Chondrocyte (in vitro differentiated cells): ENCODE measurements around the gene GPATCH8. TPM values are rescaled to one million over a fixed set of nuclear protein-coding genes. Genes with fewer than 3 reads are reported as not detected.
A peak's percentile ranks its signal among the peaks of the same experiment; 100 is the strongest.

Source experiments
- DNase-seq: peaks from one replicate; pipeline ENCODE4 v3.0.0; 2021; ENCODE audit warnings: mixed read lengths, low spot score
- H3K27ac Mint-ChIP-seq: one replicate; pipeline ENCODE4 v1.8.0; 2021; ENCODE audit warnings: mild to moderate bottlenecking, moderate library complexity, mixed read lengths; ENCODE audit not compliant: unreplicated experiment
- H3K27me3 Mint-ChIP-seq: 2 replicates; pipeline ENCODE4 v1.8.0; 2021; ENCODE audit warnings: low read depth, mixed read lengths
- H3K36me3 Mint-ChIP-seq: 2 replicates; pipeline ENCODE4 v1.8.0; 2021; ENCODE audit warnings: low read depth, mixed read lengths
- H3K4me1 Mint-ChIP-seq: 2 replicates; pipeline ENCODE4 v1.8.0; 2021; ENCODE audit warnings: low read depth, mild to moderate bottlenecking, mixed read lengths
- H3K4me3 Mint-ChIP-seq: one replicate; pipeline ENCODE4 v1.8.0; 2021; ENCODE audit warnings: mild to moderate bottlenecking, moderate library complexity, mixed read lengths; ENCODE audit not compliant: unreplicated experiment
- H3K9me3 Mint-ChIP-seq: 2 replicates; pipeline ENCODE4 v1.8.0; 2021; ENCODE audit warnings: low read depth, mixed read lengths
- CTCF ChIP-seq: fragments of 200-600 bp; sonication (generic); IDR thresholded peaks from 2 replicates; pipeline ENCODE4 v1.5.0; 2021; ENCODE audit warnings: antibody characterized with exemption, mild to moderate bottlenecking, moderate library complexity
- total RNA-seq: library from RNA; stranded (reverse); gene quantifications from 3 replicates; pipeline ENCODE4 v1.2.1, GENCODE V29; 2021

Gene GPATCH8
- total RNA-seq, 1 donor from 2014 or later, result 31.1 TPM

GRCh38 chr17:44489581-44489980 is 13.6 kb downstream of the GPATCH8 start:
- no peaks in the 10 kb centered on the region for H3K36me3 Mint-ChIP-seq
- H3K4me1 Mint-ChIP-seq, result peaks cover 27% of the 10 kb centered on the region
- no peaks in the 10 kb centered on the region for H3K9me3 Mint-ChIP-seq
- H3K27ac Mint-ChIP-seq, result no peak overlapping the region
- no peak for TF ChIP-seq CTCF
- DNase-seq, result no peak
- H3K27me3 Mint-ChIP-seq, result no peaks in the 10 kb centered on the region
- H3K4me3 Mint-ChIP-seq, result no peak overlapping the region

- H3K4me1 Mint-ChIP-seq, result peaks cover 19% of the 10 kb centered on the region
- no peaks in the 10 kb centered on the region for H3K27me3 Mint-ChIP-seq
- H3K36me3 Mint-ChIP-seq, result no peaks in the 10 kb centered on the region
- TF ChIP-seq CTCF, result no peak
- H3K27ac Mint-ChIP-seq, result no peak overlapping the region
- H3K9me3 Mint-ChIP-seq, result no peaks in the 10 kb centered on the region
- no peak for DNase-seq
- H3K4me3 Mint-ChIP-seq, result no peak overlapping the region
Observed at GRCh38 chr17:44487170-44487569, 16.0 kb downstream of the GPATCH8 start.

- no peak for DNase-seq
- peaks cover 6% of the 10 kb centered on the region for H3K4me1 Mint-ChIP-seq
- no peaks in the 10 kb centered on the region for H3K27me3 Mint-ChIP-seq
- H3K36me3 Mint-ChIP-seq, result no peaks in the 10 kb centered on the region
- no peak overlapping the region for H3K27ac Mint-ChIP-seq
- no peaks in the 10 kb centered on the region for H3K9me3 Mint-ChIP-seq
- no peak overlapping the region for H3K4me3 Mint-ChIP-seq
- no peak for TF ChIP-seq CTCF
Observed at GRCh38 chr17:44473367-44473766, 29.8 kb downstream of the GPATCH8 start.

- Mint-ChIP-seq H3K27ac (no peak overlapping the region), H3K36me3 (no peaks in the 10 kb centered on the region), H3K27me3 (no peaks in the 10 kb centered on the region), H3K9me3 (no peaks in the 10 kb centered on the region), H3K4me1 (peaks cover 38% of the 10 kb centered on the region), H3K4me3 (no peak overlapping the region)
- TF ChIP-seq CTCF, result no peak
- DNase-seq, result no peak
Observed at GRCh38 chr17:44469676-44470075, 33.5 kb downstream of the GPATCH8 start.

- H3K4me1 Mint-ChIP-seq, result peaks cover 56% of the 10 kb centered on the region
- no peaks in the 10 kb centered on the region for H3K9me3 Mint-ChIP-seq
- TF ChIP-seq CTCF, result no peak
- peak overlapping the region; percentile 84 for H3K27ac Mint-ChIP-seq
- DNase-seq, result no peak
- peaks cover 5% of the 10 kb centered on the region for H3K36me3 Mint-ChIP-seq
- no peaks in the 10 kb centered on the region for H3K27me3 Mint-ChIP-seq
- peak overlapping the region; percentile 49 for H3K4me3 Mint-ChIP-seq
Observed at GRCh38 chr17:44467108-44467507, 36.1 kb downstream of the GPATCH8 start.
